ENCODE data around the gene MVB12B. TPM values are rescaled to one million over a fixed set of nuclear protein-coding genes. Genes with fewer than 3 reads are reported as not detected.

MVB12B gene
- total RNA-seq, 4 donors from 2014 or later, result 27.2 to 36.9 (median 33.2) TPM

DNA sequence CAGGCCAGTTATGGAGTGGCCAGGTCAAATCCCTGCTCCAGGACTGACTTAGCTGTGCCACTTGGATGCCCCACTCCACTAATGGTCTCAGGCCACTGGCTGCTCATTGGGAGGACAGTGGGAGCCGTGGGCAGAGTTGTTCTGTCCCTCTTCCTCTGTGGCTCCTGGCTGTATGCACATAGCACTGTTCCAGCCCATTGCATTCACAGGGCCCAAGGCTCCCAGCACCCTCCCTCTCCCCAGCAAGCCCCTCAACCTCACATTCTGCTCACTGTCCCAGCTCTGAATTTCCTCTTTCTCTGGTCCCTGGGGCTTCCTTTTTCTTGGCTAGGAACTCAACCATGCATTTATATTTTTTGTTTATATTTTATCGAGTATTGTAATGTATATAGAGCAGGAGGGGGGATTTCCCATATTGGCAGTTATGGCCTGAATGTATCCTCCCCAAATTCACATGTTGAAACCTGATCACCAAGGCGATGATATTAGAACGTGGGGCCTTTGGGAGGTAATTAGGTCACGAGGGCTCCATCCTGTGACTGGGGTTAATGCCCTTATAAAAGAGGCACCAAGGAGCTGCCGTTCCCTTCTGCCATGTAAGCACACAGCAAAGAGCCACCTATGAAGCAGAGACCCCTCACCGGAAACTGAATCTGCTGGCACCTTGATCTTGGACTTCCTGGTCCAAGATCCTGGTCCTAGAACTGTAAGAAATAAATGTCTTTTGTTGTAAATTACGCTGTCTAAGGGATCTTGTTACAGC lies 17.0 kb upstream of the MVB12B start:
- WGBS, 2 donors, result 63 to 68% methylated on average over 8 of the region's 8 CpGs
- TF ChIP-seq POLR2A (IDR thresholded peaks at IDR 0.05), result no peak
- TF ChIP-seq, protein P1, sequence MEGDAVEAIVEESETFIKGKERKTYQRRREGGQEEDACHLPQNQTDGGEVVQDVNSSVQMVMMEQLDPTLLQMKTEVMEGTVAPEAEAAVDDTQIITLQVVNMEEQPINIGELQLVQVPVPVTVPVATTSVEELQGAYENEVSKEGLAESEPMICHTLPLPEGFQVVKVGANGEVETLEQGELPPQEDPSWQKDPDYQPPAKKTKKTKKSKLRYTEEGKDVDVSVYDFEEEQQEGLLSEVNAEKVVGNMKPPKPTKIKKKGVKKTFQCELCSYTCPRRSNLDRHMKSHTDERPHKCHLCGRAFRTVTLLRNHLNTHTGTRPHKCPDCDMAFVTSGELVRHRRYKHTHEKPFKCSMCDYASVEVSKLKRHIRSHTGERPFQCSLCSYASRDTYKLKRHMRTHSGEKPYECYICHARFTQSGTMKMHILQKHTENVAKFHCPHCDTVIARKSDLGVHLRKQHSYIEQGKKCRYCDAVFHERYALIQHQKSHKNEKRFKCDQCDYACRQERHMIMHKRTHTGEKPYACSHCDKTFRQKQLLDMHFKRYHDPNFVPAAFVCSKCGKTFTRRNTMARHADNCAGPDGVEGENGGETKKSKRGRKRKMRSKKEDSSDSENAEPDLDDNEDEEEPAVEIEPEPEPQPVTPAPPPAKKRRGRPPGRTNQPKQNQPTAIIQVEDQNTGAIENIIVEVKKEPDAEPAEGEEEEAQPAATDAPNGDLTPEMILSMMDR (IDR thresholded peaks at IDR 0.05), result no peak
- TF ChIP-seq EP300 (IDR thresholded peaks at IDR 0.05), result no peak

DNA sequence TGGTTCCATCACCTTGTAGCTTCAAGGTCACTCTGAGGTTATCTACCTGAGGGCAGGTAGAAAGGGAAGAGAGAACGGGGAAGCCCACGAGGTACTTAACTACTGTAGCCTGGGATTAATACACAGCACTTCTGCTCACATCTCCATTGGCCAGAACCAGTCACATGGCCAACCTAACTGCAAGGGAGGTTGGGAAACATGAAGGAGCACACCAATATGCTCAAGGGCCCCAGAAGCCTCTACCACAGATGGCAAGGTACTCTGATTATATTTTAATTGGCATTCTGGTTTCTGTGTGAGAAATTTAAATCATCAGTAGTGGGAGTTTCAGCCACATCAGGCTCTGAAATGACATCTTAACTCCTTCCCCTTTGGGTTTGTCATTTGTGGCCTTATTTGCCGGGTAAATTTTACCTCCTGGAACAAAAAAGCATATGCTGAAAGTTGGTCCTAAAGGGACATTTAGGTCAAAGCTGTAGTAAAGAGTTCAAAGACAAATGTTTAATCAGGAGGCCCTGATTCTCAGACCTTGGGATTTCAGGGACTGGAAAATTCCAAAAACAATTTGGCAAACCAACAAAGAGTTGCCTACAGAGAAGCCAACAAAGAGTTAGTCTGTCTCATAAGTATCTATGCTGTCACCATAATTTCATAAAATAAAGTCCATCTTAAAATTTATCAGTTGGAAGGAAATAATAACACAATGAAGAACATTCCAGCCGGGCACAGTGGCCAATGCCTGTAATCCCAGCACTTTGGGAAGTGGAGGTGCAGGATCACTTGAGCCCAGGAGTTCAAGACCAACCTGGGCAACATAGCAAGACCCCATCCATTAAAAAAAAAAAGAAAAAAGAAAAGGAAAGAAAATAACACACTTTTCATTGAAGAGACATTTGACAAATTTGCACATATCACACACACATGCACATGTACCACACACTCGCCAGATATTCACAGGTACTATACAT lies 13.8 kb upstream of the MVB12B start:
- Histone ChIP-seq H3K27me3 (no peaks in the 10 kb centered on the region), H3K4me3 (no peak overlapping the region), H3K27ac (no peak overlapping the region), H3K36me3 (no peaks in the 10 kb centered on the region), H3K4me1 (no peaks in the 10 kb centered on the region), H3K9me3 (no peaks in the 10 kb centered on the region)
- no peak for DNase-seq (ENCODE audit: low spot score in 2 of 2)
- WGBS, 2 donors, result 78 to 84% methylated on average over 5 of the region's 5 CpGs
- TF ChIP-seq, protein P1 (IDR thresholded peaks at IDR 0.05), result no peak
- TF ChIP-seq EP300 (IDR thresholded peaks at IDR 0.05), result no peak
- TF ChIP-seq POLR2A (IDR thresholded peaks at IDR 0.05), result no peak

More for the DNA sequence above, 17.0 kb upstream of the MVB12B start:
- no peak for DNase-seq (ENCODE audit: low spot score in 2 of 2)
- Histone ChIP-seq H3K4me1 (peaks cover 0 to 6% (median 2%) of the 10 kb centered on the region in 4 donors), H3K9me3 (no peaks in the 10 kb centered on the region), H3K36me3 (no peaks in the 10 kb centered on the region), H3K27ac (no peak overlapping the region), H3K4me3 (no peak overlapping the region), H3K27me3 (no peaks in the 10 kb centered on the region)

DNA sequence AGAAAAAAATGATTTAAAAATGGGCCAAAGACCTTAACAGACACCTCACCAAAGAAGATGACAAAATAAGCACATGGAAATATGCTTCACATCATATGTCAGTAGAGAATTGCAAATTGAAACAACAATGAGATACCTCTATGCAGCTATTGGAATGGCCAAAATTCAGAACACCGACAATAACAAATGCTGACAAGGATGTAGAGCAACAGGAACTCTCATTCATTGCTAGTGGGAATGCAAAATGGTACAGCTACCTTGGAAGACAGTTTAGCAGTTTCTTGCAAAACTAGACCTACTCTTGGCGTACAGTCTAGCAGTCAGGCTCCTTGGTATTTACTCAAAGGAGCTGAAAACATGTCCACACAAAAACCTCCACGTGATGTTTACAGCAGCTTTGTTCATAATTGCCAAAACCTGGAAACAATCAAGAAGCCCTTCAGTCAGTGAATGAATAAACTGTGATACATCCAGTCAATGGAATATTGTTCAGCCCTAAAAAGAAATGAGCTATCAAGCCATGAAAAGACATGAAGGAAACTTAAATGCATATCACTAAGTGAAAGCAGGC lies 10.5 kb upstream of the MVB12B start:
- Histone ChIP-seq H3K4me1 (no peaks in the 10 kb centered on the region), H3K4me3 (no peak overlapping the region), H3K27ac (no peak overlapping the region), H3K36me3 (no peaks in the 10 kb centered on the region), H3K9me3 (no peaks in the 10 kb centered on the region), H3K27me3 (no peaks in the 10 kb centered on the region)
- WGBS, 2 donors, result 73 to 77% methylated on average over 3 of the region's 3 CpGs
- no peak for TF ChIP-seq POLR2A (IDR thresholded peaks at IDR 0.05)
- TF ChIP-seq, protein P1 (IDR thresholded peaks at IDR 0.05), result no peak
- TF ChIP-seq EP300 (IDR thresholded peaks at IDR 0.05), result no peak
- no peak for DNase-seq (ENCODE audit: low spot score in 2 of 2)

DNA sequence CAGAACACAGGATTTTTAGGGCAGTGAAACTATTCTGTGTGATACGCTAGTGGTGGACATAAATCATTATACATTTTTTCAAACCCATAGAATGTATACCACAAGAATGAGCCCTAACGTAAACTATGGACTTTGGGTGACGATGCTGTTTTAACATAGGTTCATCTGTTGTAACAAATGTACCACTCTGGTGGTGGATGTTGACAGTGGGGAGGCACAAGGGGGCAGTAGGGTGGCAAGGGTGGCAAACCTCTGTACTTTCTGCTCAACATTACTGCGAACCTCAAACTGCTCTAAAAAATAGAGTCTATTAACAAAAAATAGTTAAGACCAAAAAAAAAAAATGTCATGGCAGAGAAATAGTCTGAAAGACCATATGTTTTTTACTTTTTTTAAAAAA lies 9.1 kb upstream of the MVB12B start:
- no peak for DNase-seq (ENCODE audit: low spot score in 2 of 2)
- Histone ChIP-seq H3K4me1 (no peaks in the 10 kb centered on the region), H3K27me3 (no peaks in the 10 kb centered on the region), H3K9me3 (no peaks in the 10 kb centered on the region), H3K4me3 (no peak overlapping the region), H3K36me3 (no peaks in the 10 kb centered on the region), H3K27ac (no peak overlapping the region)
- TF ChIP-seq, protein P1 (IDR thresholded peaks at IDR 0.05), result peak; percentile 11 to 32 (median 25)
- TF ChIP-seq POLR2A (IDR thresholded peaks at IDR 0.05) (no peak), EP300 (IDR thresholded peaks at IDR 0.05) (no peak)
- WGBS, 2 donors, result 80 to 88% methylated on average over 4 of the region's 4 CpGs

Measured in tibial nerve (tissue), 4 donors.